Adrenal gland (tissue), 5 donors: ENCODE data around the gene BPIFA3.

Experiments
- CTCF ChIP-seq, 6 experiments: fragments of 450-650 bp in 4 of 6; fragments of 200-600 bp in 2 of 6; sonication (generic) in 1 of 6; IDR thresholded peaks; 1 replicate in 5 of 6; 2 replicates in 1 of 6; pipeline versions ENCODE4 v1.5.1 to v1.8.0; 2016 to 2021; ENCODE audit warnings: antibody characterized with exemption in 6 of 6, mild to moderate bottlenecking in 2 of 6, moderate library complexity in 1 of 6
- POLR2A ChIP-seq, 2 donors: fragments of 450-650 bp; IDR thresholded peaks; one replicate each; pipeline ENCODE4 v1.6.1; 2017; ENCODE audit warnings: antibody characterized with exemption in 2 of 2, mild to moderate bottlenecking in 2 of 2, moderate library complexity in 1 of 2
- donor health status: DM: no; HTN: no; CAD: no.

- TF ChIP-seq CTCF (IDR thresholded peaks at IDR 0.05): no peak
- no peak for TF ChIP-seq POLR2A (IDR thresholded peaks at IDR 0.05)
These were observed 35.3 kb downstream of the BPIFA3 start for GRCh38 chr20:33252460-33252859.
